HUDEP-2 (cell line): ENCODE measurements around the gene MSRB3.
"Not testable (repeated sequence)": the region's sequence is repeated elsewhere in the genome, so short reads cannot be mapped to it uniquely, and the experiment has no call there.

Experiments used
- DNase-seq, 76 experiments: peaks; one replicate each; lab custom pipeline; 2025; ENCODE audit not compliant: unreplicated experiment in 76 of 76; lab: John Stamatoyannopoulos, UW

MSRB3 gene

GRCh38 chr12:65285532-65285931 lies 7.0 kb downstream of the MSRB3 start:
- DNase-seq, result not testable (repeated sequence)

GRCh38 chr12:65287426-65287825 lies 8.9 kb downstream of the MSRB3 start:
- DNase-seq, result no peak

GRCh38 chr12:65292241-65292640 lies 13.8 kb downstream of the MSRB3 start:
- no peak for DNase-seq

GRCh38 chr12:65293735-65294134 lies 15.3 kb downstream of the MSRB3 start:
- DNase-seq, result no peak

DNA sequence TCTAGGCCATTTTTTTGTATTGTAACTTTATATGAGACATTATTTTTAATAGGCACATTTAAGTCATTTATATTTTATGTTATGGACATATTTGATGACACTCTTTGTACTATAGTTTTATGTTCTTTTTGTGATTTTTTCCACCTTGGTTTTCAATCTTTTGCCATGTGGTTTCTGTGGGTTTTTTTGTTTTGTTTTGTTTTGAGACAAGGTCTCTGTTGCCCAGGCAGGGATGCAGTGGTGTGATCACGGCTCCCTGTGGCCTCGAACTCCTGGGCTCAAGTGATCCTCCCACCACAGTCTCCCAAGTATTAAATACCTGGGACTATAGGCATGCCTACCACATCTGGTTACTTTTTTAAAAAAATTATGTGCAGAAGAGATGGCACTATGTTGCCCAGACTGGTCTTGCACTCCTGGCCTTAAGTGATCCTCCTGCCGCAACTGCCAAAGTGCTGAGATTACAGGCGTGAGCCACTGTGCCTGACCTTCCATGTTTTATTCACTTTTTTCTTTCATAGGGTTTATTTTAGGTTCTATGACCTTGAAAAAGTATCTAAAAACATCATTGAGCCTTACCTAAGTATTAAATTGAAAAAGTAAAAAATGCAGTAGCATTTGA lies 16.3 kb downstream of the MSRB3 start:
- DNase-seq, result no peak

- no peak for DNase-seq
Observed at GRCh38 chr12:65296508-65297265, 18.2 kb downstream of the MSRB3 start.

GRCh38 chr12:65300097-65300496 lies 21.6 kb downstream of the MSRB3 start:
- no peak for DNase-seq

DNA sequence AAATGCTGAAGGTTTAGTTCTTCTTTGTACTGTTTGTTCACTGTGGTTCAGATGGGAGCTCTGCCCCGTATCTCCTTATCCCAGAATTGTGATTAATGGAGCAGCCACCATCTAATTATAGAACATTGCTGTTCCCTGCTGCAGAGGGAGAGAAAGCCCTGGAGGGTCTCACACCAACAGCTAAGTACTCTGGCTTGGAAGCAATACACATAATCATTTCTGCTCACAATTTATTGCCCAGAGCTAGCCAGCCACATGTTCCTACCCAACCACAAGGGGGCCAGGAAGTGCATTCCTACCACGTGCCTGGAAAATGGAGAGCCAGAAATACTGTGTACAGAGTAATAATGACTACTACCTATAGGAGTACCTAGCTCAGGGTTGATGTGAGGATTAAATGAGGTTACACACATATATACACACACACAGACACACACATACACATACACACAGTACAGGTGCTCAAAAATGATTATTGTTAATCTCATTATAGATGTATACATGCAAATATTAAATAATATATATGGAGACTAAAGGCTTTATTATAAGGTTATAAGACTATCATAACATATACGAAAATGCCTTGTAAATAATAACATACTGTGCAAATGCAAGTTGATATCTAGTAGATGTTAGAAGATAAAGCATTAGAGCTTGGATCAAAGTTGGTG lies 22.3 kb downstream of the MSRB3 start:
- DNase-seq, result peak in 20 of 76 experiments; percentile 0 to 40 (median 13)

GRCh38 chr12:65302891-65303290 lies 24.4 kb downstream of the MSRB3 start:
- no peak for DNase-seq

DNA sequence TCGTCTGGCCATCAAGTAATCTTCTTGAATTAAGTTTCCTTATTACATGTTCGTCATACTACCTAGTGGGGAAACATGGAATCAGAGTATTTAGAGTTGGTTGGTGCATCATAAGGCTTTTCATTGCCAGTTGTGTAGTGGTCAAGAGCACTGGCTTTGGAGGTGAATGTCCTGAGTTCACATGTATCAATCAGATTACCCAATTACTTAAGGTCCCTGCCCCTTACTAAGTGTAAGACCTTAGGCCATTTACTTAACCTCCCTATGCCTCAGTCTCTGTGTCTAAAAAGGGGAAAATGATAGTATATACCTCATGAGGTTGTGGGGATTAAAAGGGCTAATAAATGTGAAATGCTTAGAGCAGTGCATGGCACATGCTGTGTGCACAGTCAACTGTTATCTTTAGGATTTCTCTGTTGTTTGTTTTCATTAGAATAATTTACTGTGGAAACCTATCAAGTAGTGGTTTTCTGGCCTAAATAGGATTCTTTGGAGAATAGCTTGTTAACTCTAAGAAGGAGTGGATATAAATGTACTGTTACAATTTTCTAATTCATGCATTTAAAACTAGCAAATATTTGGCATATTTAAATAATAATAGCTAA lies 27.0 kb downstream of the MSRB3 start:
- DNase-seq, result no peak

- peak in 11 of 76 experiments; percentile 0 to 29 (median 7) for DNase-seq
Observed at GRCh38 chr12:65306366-65307168, 28.1 kb downstream of the MSRB3 start.

GRCh38 chr12:65307169-65307501 lies 28.7 kb downstream of the MSRB3 start:
- DNase-seq, result no peak

- no peak for DNase-seq
Observed at GRCh38 chr12:65308006-65308405, 29.5 kb downstream of the MSRB3 start.

GRCh38 chr12:65308601-65309071 lies 30.2 kb downstream of the MSRB3 start:
- DNase-seq, result no peak

- DNase-seq, result no peak
Observed at GRCh38 chr12:65311260-65311659, 32.8 kb downstream of the MSRB3 start.

- no peak for DNase-seq
Observed at GRCh38 chr12:65313719-65314317, 35.3 kb downstream of the MSRB3 start.

DNA sequence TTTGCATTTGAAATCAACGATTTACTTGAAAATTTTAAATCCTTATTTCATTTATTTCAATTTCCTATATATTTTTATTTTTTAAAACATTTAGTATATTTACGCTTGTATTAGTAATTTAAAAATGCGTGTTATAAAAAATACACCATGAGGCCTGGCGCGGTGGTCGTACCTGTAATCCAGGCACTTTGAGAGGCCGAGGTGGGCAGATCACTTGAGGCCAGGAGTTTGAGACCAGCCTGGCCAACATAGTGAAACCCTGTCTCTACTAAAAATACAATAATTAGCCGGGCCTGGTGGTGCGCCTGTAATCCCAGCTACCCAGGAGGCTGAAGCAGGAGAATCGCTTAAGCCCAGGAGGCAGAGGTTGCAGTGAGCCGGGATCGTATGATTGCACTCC lies 36.8 kb downstream of the MSRB3 start:
- DNase-seq, result not testable (repeated sequence)

- DNase-seq, result no peak
Observed at GRCh38 chr12:65318186-65318685, 39.8 kb downstream of the MSRB3 start.

DNA sequence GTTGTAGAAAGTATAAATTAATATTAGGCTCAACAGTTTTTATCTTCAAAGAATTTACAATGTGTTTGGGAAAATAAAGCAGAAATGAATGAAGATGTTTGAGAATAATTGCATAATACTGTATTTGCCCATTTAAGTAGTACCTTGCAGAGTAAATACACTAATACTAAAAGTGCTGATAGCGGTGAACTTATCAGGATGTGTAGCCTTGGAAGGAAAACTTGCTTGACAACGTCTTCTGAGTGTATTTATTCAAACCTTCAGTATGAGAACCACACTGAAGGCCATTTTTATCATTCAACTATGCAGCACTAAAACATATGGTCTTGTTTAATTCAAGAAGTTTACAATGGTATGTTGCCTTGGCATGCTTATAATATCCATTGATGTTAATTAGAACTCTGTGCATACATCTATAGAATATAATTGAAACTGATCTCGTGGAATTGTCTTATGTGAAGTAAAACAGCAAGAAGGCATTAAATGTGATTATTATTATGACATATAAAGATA lies 41.3 kb downstream of the MSRB3 start:
- no peak for DNase-seq

GRCh38 chr12:65323070-65323469 lies 44.6 kb downstream of the MSRB3 start:
- DNase-seq, result no peak
